GM19372 (cell line): ENCODE data around the gene GSTM2.

Experiments
- ATAC-seq: cut with Tn5 transposase; IDR thresholded peaks from one replicate; pipeline ENCODE4 v1.9.1; 2021; ENCODE audit warnings: mild to moderate bottlenecking, low read depth, moderate library complexity; ENCODE audit not compliant: unreplicated experiment

GSTM2 gene

DNA sequence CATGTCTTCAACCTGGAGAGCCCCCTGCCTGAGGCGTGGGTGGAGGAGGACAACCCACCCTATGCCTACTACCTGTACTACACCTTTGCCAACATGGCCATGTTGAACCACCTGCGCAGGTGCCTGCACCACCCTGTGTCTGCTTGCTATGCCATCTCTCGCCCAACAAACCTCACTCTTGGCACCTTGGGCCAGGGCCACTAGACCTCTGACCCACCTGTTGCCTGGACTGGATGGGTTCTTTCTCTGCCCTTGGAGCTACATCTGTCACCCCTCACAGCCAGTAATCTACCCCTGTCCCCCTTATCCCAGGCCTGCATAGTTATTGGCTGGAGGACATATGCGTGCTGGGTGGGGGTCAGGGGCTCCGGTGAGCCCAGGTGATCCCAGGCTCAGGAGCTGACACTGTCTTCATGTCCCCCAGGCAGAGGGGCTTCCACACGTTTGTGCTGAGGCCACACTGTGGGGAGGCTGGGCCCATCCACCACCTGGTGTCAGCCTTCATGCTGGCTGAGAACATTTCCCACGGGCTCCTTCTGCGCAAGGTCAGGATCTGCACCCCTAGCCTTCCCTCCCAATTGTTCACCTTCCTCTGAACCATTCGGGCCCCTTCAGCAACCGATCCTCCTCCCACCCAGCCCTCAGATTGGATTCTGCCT is 38.4 kb upstream of the GSTM2 start:
- no peak for ATAC-seq

DNA sequence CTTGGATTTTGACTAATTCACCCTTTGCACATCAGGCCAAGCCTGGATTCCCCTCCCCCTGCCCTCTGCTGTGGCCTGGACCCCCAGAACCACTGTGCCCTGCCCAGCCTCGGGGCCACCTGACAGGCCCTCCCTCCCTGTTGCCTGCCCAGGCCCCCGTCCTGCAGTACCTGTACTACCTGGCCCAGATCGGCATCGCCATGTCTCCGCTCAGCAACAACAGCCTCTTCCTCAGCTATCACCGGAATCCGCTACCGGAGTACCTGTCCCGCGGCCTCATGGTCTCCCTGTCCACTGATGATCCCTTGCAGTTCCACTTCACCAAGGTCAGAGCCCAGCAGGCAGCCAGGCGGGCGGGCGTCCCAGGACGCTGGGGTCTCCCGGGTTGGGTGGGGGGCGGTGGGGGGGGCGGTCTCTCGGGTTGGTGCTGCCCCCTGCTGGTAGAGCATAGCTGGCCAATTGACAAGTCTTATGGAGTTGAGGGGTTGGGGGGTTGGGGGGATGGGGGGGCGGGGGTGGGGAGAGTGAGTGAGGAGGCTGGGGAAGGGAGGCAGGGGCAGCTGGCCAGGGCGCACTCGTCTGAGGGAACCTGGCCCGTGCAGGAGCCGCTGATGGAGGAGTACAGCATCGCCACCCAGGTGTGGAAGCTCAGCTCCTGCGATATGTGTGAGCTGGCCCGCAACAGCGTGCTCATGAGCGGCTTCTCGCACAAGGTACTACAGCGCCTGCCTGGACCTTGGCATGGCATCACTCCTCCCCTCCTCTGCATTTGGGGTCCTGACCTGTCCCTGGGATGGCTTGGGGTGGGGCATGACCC is 37.6 kb upstream of the GSTM2 start:
- ATAC-seq, result no peak

DNA sequence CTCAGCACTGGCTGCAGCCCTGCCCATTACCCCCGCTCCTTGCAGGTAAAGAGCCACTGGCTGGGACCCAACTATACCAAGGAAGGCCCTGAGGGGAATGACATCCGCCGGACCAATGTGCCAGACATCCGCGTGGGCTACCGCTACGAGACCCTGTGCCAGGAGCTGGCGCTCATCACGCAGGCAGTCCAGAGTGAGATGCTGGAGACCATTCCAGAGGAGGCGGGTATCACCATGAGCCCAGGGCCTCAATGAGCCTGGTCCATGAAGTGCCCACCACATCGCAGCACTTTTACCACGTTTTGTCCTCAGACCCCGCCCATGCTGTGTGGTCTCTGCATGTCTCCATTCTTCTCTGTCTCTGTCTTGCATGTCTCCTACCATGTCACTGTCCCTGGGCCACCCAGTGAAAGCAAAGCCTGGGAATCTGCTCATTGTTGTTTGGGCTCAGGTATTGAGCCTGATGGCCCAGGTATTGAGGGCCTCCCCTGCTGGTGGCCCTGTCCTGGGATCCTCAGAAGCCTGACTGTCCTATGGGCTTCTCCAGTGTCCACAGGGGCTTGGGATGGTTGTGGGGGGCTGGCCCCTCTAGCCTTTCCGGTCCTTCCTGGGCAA is 36.9 kb upstream of the GSTM2 start:
- no peak for ATAC-seq

DNA sequence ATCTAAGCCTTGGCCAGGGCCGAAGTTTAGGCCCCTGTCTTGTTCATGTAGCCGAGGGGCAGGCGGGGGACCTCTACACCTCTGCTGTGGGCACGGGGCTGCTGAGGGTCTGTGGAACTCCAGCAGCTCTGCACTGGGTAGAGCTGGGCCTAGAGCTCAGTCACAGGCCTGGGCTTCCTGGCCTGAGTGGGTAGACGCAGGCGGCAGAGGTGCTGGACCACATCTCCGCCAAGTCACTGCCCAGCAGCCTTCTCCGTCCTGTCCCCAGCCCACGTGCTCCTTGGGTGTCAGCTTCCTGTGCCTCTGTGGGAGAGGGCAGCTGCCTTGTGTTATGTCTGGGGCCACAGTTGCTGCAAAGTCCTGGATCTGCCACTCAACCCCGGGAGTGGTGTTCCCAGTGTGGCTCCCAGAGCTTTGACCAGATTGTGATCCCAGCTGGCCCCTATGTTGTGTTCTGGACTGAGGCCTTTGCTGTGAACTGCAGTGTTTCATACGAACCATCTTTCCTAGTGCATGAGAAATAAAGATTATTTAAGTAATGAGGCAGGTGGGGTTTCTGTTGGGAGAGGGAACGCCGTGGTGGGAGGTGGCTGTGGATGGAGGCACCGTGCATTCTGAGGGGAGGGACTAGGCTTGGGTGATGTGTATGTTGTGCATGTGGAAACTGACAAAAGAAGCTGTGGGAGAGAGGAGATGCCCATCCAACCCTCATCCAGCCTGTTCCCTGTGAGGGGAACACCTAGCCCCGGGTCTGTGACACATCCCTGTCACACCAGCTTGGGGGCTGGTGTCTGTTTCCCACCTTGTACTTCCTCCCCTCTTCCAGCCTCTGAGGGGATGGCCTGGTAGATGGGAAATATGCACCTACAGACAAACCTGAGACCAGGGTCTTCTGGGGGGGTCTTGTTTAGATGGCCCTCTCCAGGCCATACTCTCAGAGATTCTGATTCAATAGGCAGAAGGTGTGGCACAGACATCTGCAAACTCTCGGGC is 36.0 kb upstream of the GSTM2 start:
- no peak for ATAC-seq

DNA sequence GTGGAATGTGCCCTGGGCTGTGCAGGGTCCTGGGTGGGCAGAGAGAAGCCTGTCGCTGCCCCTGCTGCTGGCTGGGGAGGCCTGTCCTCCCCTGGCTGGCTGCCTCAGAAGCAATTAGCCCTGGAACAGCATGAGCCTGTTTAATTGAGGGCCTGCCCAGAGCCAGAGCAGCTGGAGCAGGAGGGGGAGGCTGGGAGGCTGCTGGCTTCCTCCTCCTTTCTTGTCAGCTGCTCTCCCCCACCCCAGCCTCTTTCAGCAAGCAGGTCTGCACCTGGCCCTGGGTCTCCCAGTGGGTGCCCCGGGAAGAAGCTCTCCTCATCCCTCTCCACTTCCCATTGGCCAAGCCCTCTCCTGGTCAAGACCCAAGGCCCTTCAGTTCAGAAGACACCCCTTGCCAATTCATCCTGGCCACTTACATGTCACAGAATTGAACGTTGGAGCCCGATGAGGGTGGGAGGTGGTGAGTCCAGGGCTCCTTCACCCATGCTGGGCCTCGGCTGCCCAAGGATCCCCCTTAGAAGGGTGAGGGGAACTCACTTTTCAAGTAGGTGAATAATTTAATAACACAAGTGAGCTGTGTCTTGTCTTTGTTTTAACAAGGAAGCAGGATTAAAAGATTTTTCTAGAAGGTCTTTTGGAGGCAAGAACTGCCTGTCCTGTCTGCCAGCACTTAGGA is 35.0 kb upstream of the GSTM2 start:
- ATAC-seq, result no peak

DNA sequence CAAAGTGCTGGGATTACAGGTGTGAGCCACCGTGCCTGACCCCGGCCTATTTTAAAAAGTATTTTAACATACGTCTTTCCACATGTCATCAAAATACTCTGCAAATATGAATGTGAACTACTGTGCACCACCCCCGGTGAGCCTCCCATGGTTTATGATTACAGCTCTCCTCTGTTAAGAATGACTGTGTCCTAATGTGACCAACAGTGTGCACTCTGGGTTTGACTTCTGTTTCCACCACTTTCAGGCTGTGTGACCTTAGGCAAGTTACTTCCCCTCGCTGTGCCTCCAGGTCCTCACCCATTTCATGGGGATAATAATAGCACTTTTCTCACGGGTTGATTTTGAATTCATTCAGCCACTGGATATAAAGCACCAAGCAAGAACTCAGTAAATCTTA is 33.6 kb upstream of the GSTM2 start:
- no peak for ATAC-seq

DNA sequence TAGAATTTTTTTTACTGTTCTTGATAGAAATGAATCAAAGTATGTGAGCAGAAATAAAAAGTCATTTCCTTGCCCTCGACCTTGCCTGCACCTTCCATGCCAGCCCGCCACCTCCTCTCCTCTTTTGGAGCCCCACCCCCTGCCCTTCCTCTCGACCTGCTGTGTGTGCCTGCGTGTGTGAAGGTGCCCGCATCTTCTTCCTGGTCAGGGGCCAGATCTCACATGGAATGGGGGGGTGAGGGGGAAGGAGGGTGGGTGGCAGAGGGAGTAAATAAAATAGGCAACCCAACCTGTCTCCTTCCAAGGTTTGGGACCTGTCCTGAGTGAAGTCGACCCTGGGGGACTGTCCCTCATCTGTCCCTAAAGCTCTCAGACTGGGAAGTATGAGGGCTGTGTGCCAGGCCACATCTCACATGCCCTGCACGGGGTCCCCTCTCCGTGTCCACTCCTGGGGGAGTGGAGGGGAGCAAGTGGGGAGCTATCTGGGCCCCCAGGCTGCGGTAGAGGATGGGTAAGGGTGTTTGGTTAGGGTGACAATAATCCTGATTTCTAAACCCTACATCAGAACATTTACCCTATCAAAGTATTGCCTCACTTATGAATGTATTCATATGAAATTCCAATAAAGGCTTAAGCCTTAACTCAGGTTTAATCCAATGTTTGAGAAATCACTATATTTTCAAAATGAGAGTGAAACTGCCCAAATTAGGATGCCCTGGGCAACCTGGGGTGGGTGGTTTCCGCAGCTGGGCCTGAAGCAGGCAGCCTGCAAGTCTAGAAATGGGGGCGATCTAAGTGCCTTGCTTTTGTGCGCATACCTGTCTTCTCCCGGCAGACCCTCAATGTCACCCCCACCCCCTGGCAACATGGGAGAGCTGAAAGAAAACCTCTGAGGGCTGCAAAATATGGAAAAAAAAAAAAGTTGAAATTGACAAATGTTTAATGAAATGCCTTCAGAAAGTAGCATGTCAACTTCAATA is 32.8 kb upstream of the GSTM2 start:
- no peak for ATAC-seq

DNA sequence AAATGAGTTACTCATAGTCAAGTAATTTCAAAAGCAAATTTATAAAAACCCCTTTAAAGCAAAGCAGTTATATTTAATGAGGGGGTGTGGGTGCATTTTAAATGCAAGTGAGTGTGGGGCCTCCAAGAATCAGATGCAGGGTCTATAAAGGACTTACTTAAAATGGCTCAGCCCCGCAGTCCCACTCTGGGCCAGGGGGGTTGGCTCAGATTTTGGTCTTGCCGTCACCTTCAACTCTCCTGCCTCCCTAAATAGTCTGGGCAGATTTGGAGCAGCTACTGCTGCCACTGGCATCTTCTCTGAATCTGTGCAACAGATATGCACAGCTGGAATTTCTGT is 32.0 kb upstream of the GSTM2 start:
- ATAC-seq, result no peak

DNA sequence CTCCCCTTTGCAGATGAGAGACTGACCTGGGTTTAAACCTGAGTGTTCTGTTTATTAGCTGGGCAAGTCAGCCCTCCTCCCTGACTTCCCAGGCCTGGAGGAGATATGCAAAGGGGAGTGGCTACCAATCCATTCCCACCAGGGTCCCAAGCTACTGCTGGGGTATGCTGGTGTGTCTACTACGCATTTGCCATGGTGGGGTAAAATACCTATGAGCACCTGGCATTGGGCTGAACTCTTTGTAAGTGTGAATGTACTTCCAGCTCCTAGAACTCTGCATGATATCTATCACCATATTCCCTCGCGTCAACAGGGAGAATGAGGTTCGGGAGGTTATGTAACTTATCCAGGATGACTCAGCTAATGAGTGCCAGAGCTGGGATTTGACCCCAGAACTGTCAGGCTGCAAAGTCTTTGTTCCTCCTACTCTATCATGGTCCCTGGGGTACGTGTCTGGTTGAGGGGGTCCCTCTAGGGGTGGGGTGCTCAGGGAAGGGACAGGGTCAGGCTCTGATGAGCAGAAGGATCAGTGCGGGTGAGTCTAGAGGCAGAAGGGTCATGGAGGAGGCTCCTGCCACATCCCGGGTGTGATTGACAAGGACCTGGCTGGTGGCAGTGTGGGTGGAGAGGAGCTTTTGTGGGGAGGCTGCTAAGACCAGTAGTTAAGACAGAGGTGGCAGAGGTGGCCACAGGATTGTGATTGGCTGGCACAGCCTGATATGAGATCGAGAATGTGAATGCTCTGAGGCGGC is 31.5 kb upstream of the GSTM2 start:
- ATAC-seq, result no peak

DNA sequence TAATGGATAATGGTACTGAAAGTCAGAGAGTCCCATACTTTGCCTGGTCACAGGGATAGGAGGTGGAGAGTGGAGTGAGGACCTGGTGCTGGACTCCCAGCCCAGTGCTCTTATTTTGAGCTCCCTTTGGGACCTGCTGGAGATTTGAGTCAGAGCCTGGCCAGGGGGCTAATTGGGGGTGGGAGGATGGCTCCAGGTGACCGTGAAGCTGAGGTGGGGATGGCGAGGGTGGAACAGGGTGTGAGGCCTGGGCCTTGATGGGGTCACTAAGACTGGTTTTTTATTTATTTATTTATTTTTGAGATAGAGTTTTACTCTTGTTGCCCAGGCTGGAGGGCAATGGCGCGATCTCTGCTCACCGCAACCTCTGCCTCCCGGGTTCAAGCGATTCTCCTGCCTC is 30.4 kb upstream of the GSTM2 start:
- ATAC-seq, result no peak

DNA sequence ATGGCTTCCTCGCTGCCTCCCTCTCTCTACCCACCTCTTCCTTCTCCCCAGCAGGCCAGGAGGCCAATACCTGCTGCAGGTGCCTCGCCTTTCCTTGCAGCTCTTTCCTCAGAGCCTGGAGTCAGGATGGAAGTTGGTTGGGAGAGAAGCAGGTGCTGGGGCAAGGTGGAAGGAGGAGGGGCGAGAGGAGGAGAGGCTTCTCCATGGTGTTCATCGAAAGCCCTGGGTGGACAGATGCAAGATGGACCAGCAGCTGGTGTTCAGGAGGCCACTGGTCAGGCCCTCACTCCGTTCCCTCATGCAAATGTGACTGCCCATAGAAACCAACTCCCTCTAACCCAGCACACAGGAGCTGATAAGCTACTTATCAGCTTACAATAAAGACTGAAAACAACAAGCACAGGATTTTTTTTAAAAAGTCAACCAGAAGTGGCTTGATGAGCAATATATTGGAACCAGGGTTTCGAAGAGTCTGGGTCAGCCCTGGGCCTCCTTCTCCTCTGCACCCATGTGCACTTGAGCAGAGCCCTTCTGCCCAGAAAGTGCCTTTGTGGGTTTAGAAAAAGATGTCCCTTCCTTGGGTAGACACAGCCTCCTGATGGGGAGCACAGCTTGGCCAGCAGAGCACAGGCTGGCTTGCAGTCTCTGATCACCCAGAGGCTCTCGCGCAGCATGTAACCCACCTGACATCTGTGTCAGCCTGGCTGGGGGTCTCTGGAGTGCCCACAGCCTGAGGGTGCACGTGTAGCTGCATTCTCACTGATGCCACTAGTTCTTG is 28.6 kb upstream of the GSTM2 start:
- ATAC-seq, result no peak

DNA sequence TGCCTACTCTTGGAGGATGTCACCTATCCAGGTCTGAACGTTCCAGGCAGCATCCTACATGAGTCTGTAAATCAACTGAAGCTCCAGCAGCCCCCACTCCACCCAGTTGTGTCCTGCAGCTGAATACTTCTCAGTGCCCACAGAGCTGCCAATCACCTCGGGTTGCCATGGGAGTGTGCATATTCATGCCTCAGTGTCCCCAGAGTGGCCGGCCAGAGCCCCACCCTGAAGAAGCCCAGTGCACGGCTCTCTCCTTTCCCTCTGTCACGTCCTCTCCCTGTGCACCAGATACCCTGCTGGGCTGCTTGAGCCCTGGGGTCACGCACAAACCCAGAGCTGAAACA is 28.0 kb upstream of the GSTM2 start:
- ATAC-seq, result no peak

DNA sequence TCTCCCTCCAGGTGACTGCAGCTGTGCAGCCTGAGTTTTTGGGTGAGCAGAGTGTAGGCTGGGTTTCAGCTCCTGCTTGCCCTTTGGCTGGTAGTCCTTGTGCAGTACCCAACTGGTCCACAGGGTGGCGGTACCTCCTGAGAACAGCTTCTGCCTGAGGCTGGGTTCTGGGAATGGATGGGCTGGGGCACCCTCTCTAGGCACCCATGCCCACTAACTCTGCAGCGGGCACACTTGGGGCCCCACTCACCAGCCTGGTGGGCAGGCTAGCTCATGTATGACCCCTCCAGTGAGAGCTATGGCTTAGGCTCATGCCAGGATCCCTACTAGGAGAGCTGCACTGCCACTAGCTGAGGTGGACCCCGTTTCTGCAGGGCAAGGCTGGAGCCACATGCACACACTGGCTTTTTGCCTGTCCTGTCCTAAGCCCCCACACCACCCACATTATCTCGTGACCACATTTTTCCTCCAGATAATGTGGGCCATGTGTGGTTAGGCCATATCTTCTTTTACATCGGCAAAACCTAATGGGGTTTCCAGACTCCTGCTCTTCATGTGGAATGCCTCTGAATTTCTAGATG is 27.5 kb upstream of the GSTM2 start:
- ATAC-seq, result no peak

DNA sequence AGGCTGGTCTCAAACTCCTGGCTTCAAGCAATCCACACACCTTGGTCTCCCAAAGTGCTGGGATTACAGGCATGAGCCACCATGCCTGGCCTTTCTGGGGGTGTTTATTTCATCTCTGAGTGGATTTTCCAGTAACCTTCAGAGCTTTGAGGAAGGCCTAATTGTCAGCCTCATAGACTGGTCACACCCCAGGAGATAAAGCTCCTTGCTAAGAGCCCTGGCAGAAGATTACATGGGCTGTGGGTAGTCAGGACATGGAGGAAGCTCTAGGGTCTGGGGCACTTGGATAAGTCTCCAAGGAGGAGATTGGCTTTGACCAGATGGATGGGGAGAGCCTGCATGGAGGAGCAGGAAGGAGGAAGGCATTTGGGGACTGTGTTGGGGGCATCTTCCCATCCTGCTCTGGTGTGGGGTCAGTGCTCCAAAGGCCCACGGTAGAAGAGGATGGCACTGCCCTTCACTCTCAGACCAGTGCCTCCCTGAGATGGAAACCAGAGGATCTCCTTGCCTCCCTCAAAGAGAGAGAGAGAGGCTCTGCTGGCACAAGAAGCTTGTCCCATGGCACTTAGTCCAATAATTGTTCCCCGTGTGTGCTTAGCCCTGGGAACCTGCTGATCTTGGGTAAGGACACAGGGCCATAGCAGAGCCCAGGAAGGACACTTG is 26.6 kb upstream of the GSTM2 start:
- no peak for ATAC-seq

DNA sequence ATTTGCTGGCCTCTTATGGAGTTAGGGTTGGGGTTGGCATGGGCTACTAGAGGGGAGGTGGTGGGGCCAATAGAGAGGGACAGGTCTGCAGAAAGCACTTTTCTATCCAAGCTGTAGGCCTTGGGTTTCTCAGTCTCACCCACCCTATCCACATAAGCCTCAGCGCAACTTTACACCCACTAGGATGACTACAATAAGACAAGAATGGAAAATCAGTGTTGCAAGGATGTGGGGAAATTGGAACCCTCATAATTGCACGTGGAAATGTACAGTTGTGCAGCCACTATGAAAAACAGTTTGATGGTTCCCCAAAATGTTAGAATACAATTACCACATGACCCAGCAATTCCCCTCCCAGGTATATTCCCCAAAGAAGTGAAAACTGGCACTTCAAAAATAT is 26.0 kb upstream of the GSTM2 start:
- ATAC-seq, result no peak

DNA sequence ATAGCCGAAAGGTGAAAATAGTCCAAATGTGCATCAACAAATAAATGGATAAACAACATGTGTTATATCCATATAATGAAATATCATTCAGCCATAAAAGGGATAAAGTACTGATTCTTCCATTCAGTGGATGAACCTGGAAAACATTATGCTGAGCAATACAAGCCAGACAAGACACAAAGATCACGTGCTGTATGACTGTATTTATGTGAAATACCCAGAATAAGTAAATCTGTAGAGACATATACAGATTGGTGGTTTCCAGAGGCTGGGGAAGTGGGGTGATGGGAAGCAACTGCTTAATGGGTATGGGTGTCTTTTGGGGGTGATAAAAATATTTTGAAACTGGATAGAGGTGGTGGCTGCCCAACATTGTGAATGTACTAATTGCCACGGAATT is 25.2 kb upstream of the GSTM2 start:
- ATAC-seq, result no peak
